Mucosa of rectum (tissue), 2 donors: ENCODE data around the gene PCDHGC5.

Experiments used
- H3K27ac ChIP-seq, 2 donors: one replicate each; pipeline ENCODE4 v1.7.0; 2013; ENCODE audit warnings: inconsistent platforms in 2 of 2, low read depth in 2 of 2, low read length in 2 of 2
- H3K27me3 ChIP-seq, 2 donors: one replicate each; pipeline ENCODE4 v1.7.0; 2013; ENCODE audit warnings: low read length in 2 of 2; ENCODE audit not compliant: control insufficient read depth in 2 of 2, insufficient read depth in 2 of 2
- H3K36me3 ChIP-seq, 2 donors: one replicate each; pipeline ENCODE4 v1.7.0; 2013; ENCODE audit warnings: low read length in 2 of 2; ENCODE audit not compliant: control insufficient read depth in 2 of 2, insufficient read depth in 2 of 2
- H3K4me1 ChIP-seq, 2 donors: one replicate each; pipeline ENCODE4 v1.7.0; 2013; ENCODE audit warnings: low read length in 2 of 2, mild to moderate bottlenecking in 1 of 2; ENCODE audit not compliant: control insufficient read depth in 2 of 2, insufficient read depth in 2 of 2
- H3K4me3 ChIP-seq, 2 donors: one replicate each; pipeline ENCODE4 v1.7.0; 2013; ENCODE audit warnings: low read length in 2 of 2
- H3K9ac ChIP-seq, 2 donors: one replicate each; pipeline ENCODE4 v1.7.0; 2013; ENCODE audit warnings: low read length in 2 of 2, low read depth in 1 of 2, mild to moderate bottlenecking in 1 of 2
- H3K9me3 ChIP-seq, 2 donors: one replicate each; pipeline ENCODE4 v1.7.0; 2013; ENCODE audit warnings: low read length in 2 of 2; ENCODE audit not compliant: control insufficient read depth in 2 of 2
- donor health status: healthy.
- donor health status: Normal muscosa, but diverticular disease.

PCDHGC5 gene

GRCh38 chr5:141488591-141489561 is at the start of gene PCDHGC5:
Gene PCDHGC5 (plus strand): TSS chr5:141489081. CDS start chr5:141489241, 160 bp downstream.
- H3K9me3 ChIP-seq = no peaks in the 10 kb centered on the region
- H3K36me3 ChIP-seq = peaks cover 0 to 7% of the 10 kb centered on the region in 2 donors
- no peak within 1 kb of the TSS for H3K27ac ChIP-seq
- no peak within 1 kb of the TSS for H3K9ac ChIP-seq
- H3K4me3 ChIP-seq = no peak within 1 kb of the TSS
- H3K4me1 ChIP-seq = peaks cover 0 to 6% of the 10 kb centered on the region in 2 donors
- H3K27me3 ChIP-seq = peaks cover 0 to 4% of the 10 kb centered on the region in 2 donors

DNA sequence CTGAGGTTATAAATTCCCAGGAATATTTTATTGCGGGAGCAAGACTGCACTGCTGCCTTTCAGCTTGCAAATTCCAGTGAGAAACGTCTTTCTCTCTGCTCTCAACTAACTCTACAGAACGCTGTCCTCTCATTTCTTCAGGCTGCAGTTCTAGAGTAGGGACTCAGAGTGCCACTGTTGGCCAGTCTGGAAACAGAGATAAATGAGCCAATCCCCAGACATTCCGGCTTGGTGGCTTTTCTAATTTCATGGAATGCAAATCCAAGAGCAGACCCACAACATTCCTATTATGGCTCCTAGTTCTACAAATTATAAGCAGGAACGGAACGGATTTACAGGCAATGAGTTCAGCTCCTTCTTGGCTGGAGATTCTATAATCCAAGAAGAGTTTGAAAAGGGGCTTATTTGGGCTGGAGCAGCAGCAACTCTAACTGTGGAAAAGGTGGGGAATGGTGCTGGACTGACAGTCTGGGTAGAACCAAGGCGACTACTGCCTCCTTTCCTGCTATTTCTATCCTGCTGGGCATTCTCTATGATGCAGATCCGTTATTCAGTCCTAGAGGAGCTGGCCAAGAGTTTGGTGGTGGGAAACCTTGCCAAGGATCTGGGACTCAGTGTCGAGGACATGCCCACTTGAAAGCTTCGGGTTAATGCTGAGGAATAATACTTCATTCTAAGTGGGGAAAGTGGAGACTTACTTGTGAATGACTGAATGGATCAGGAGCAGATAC is 49.3 kb upstream of the PCDHGC5 start:
- Histone ChIP-seq H3K4me3 (no peak overlapping the region), H3K9ac (no peak overlapping the region), H3K27me3 (no peaks in the 10 kb centered on the region), H3K9me3 (peaks cover 10 to 20% of the 10 kb centered on the region in 2 donors), H3K36me3 (no peaks in the 10 kb centered on the region), H3K27ac (no peak overlapping the region), H3K4me1 (no peaks in the 10 kb centered on the region)

DNA sequence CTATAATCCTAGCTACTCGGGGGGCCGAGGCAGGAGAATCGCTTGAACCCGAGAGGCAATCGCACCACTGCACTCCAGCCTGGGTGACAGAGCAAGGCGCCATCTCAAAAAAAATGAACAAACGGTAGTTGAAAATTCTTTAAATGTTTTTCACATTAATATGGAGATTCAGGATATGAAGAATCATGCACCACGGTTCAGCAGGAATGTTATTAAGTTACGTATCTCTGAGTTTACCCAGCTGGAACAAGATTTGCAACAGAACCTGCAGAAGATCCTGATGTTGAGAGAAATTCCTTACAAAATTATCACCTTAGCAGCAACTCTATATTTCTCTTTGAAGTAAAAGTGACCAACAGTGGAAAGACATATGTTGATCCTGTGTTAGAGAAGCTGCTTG is 48.5 kb upstream of the PCDHGC5 start:
- no peak overlapping the region for H3K27ac ChIP-seq
- no peaks in the 10 kb centered on the region for H3K27me3 ChIP-seq
- H3K36me3 ChIP-seq = no peaks in the 10 kb centered on the region
- H3K4me3 ChIP-seq = no peak overlapping the region
- no peaks in the 10 kb centered on the region for H3K4me1 ChIP-seq
- no peak overlapping the region for H3K9ac ChIP-seq
- peaks cover 10 to 20% of the 10 kb centered on the region in 2 donors for H3K9me3 ChIP-seq

DNA sequence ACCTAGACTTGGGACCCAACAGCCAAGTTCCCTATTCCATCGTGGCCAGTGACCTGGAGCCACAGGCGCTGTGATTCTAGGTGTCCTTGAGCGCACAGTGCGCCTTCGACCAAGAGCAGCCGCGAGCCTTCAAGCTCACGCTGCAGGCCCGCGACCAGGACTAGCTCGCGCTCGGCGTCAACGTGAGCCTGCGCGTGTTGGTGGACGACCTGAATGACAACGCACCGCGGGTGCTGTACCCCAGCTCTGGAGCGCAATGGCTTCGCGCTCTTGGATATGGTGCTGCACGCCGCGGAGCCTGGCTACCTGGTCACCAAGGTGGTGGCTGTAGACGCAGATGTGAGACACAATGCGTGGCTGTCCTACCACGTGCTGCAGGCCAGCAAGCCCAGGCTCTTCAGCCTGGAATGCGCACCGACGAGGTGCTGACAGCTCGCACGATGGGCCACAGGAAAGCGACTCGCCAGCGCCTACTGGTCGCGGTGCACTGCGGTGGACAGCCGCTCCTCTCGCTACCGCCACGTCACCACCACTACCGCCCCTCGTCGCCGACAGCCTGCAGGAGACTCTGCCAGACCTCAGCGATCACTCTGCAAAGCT is 47.2 kb upstream of the PCDHGC5 start:
- H3K27ac ChIP-seq = no peak overlapping the region
- H3K9me3 ChIP-seq = peaks cover 10 to 16% of the 10 kb centered on the region in 2 donors
- H3K27me3 ChIP-seq = no peaks in the 10 kb centered on the region
- no peaks in the 10 kb centered on the region for H3K4me1 ChIP-seq
- H3K4me3 ChIP-seq = no peak overlapping the region
- no peak overlapping the region for H3K9ac ChIP-seq
- no peaks in the 10 kb centered on the region for H3K36me3 ChIP-seq

DNA sequence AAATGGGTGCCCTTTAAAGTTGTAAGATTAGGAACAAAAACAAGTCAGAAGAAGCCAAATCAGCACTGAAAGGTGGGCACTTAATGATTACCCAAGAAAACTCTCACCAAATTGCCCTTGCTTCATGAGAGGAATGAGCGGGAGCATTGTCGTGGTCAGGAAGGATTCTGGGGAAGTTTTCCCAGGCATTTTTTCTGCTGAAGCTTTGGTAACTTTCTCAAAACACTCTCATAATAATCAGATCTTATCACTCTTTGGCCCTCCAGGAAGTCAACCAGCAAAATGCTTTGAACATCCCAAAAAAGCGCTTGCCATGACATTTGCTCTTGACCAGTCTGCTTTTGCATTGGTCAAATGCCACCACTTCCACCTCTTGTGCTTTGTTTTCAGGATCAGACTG is 23.5 kb upstream of the PCDHGC5 start:
- no peak overlapping the region for H3K9ac ChIP-seq
- no peaks in the 10 kb centered on the region for H3K27me3 ChIP-seq
- peaks cover 0 to 1% of the 10 kb centered on the region in 2 donors for H3K9me3 ChIP-seq
- H3K4me3 ChIP-seq = no peak overlapping the region
- H3K36me3 ChIP-seq = no peaks in the 10 kb centered on the region
- H3K27ac ChIP-seq = no peak overlapping the region
- H3K4me1 ChIP-seq = no peaks in the 10 kb centered on the region

- Histone ChIP-seq H3K4me1 (peaks cover 23% of the 10 kb centered on the region in 2 donors), H3K4me3 (peak within 1 kb of the TSS; percentile 79 to 88), H3K36me3 (no peaks in the 10 kb centered on the region), H3K9ac (peak within 1 kb of the TSS; percentile 80 to 83), H3K27ac (peak within 1 kb of the TSS; percentile 73 to 76), H3K9me3 (no peaks in the 10 kb centered on the region), H3K27me3 (peaks cover 0 to 7% of the 10 kb centered on the region in 2 donors)
Measured at GRCh38 chr5:141475625-141476131, 13.2 kb upstream of the PCDHGC5 start, which contains the start of gene PCDHGC3. Gene PCDHGC3 (plus strand): TSS chr5:141475966. CDS start chr5:141476117, 151 bp downstream.

- Histone ChIP-seq H3K27me3 (peaks cover 0 to 7% of the 10 kb centered on the region in 2 donors), H3K4me1 (peaks cover 23% of the 10 kb centered on the region in 2 donors), H3K9ac (peak overlapping the region; percentile 80 to 83), H3K27ac (peak overlapping the region; percentile 73 to 76), H3K9me3 (no peaks in the 10 kb centered on the region), H3K4me3 (peak overlapping the region; percentile 79 to 88), H3K36me3 (no peaks in the 10 kb centered on the region)
Measured at GRCh38 chr5:141476132-141476911, 12.6 kb upstream of the PCDHGC5 start.

DNA sequence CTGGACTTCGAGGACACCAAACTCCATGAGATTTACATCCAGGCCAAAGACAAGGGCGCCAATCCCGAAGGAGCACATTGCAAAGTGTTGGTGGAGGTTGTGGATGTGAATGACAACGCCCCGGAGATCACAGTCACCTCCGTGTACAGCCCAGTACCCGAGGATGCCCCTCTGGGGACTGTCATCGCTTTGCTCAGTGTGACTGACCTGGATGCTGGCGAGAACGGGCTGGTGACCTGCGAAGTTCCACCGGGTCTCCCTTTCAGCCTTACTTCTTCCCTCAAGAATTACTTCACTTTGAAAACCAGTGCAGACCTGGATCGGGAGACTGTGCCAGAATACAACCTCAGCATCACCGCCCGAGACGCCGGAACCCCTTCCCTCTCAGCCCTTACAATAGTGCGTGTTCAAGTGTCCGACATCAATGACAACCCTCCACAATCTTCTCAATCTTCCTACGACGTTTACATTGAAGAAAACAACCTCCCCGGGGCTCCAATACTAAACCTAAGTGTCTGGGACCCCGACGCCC is 11.8 kb upstream of the PCDHGC5 start:
- Histone ChIP-seq H3K36me3 (no peaks in the 10 kb centered on the region), H3K4me3 (peak overlapping the region; percentile 79 to 88), H3K4me1 (peaks cover 23% of the 10 kb centered on the region in 2 donors), H3K9me3 (no peaks in the 10 kb centered on the region), H3K27ac (no peak overlapping the region), H3K9ac (peak overlapping the region in 1 of 2 donors; percentile 83), H3K27me3 (peaks cover 0 to 7% of the 10 kb centered on the region in 2 donors)

GRCh38 chr5:141477815-141478214 is 11.1 kb upstream of the PCDHGC5 start:
- H3K9ac ChIP-seq = peak overlapping the region in 1 of 2 donors; percentile 23
- H3K36me3 ChIP-seq = no peaks in the 10 kb centered on the region
- peaks cover 0 to 7% of the 10 kb centered on the region in 2 donors for H3K27me3 ChIP-seq
- H3K9me3 ChIP-seq = no peaks in the 10 kb centered on the region
- peaks cover 23% of the 10 kb centered on the region in 2 donors for H3K4me1 ChIP-seq
- no peak overlapping the region for H3K27ac ChIP-seq
- H3K4me3 ChIP-seq = peak overlapping the region; percentile 79 to 88
